ENCODE results near the gene FUT3.

The FUT3 gene

GRCh38 chr19:5825178-5825577 is 26.1 kb downstream of the FUT3 start:
- no peak for DNase-seq (ENCODE audit: low read depth in 2 of 2)

GRCh38 chr19:5824751-5825150 is 26.5 kb downstream of the FUT3 start:
- DNase-seq (ENCODE audit: low read depth in 2 of 2): no peak

- DNase-seq (ENCODE audit: low read depth in 2 of 2): no peak
These were observed 27.5 kb downstream of the FUT3 start for GRCh38 chr19:5823579-5824281.

GRCh38 chr19:5822181-5822844 is 28.9 kb downstream of the FUT3 start:
- DNase-seq (ENCODE audit: low read depth in 2 of 2): no peak

- DNase-seq (ENCODE audit: low read depth in 2 of 2): no peak
These were observed 29.6 kb downstream of the FUT3 start for GRCh38 chr19:5821521-5822180.

GRCh38 chr19:5820785-5821184 is 30.5 kb downstream of the FUT3 start:
- DNase-seq (ENCODE audit: low read depth in 2 of 2): no peak

GRCh38 chr19:5818594-5818993 is 32.7 kb downstream of the FUT3 start:
- no peak for DNase-seq (ENCODE audit: low read depth in 2 of 2)

GRCh38 chr19:5817218-5817617 is 34.0 kb downstream of the FUT3 start:
- no peak for DNase-seq (ENCODE audit: low read depth in 2 of 2)

GRCh38 chr19:5814852-5815246 is 36.4 kb downstream of the FUT3 start:
- no peak for DNase-seq (ENCODE audit: low read depth in 2 of 2)

GRCh38 chr19:5814123-5814851 is 37.0 kb downstream of the FUT3 start:
- DNase-seq (ENCODE audit: low read depth in 2 of 2): no peak

- DNase-seq (ENCODE audit: low read depth in 2 of 2): no peak
These were observed 40.1 kb downstream of the FUT3 start for GRCh38 chr19:5811117-5811516.

- no peak for DNase-seq (ENCODE audit: low read depth in 2 of 2)
These were observed 41.8 kb downstream of the FUT3 start for GRCh38 chr19:5809469-5809868.

GRCh38 chr19:5809053-5809452 is 42.2 kb downstream of the FUT3 start:
- no peak for DNase-seq (ENCODE audit: low read depth in 2 of 2)

GRCh38 chr19:5808120-5808816 is 43.0 kb downstream of the FUT3 start:
- no peak for DNase-seq (ENCODE audit: low read depth in 2 of 2)

GRCh38 chr19:5806905-5807304 is 44.3 kb downstream of the FUT3 start:
- DNase-seq (ENCODE audit: low read depth in 2 of 2): no peak

GRCh38 chr19:5806133-5806489 is 45.1 kb downstream of the FUT3 start:
- no peak for DNase-seq (ENCODE audit: low read depth in 2 of 2)

GRCh38 chr19:5805462-5806132 is 45.7 kb downstream of the FUT3 start:
- peak in 1 of 2 donors; percentile 31 for DNase-seq (ENCODE audit: low read depth in 2 of 2)

- peak in 1 of 2 donors; percentile 33 for DNase-seq (ENCODE audit: low read depth in 2 of 2)
These were observed 46.5 kb downstream of the FUT3 start, which contains the start of gene NRTN for GRCh38 chr19:5804516-5805461. Gene NRTN, plus strand, starts transcription at chr19:5805067. Its CDS starts 19,099 bp downstream, at chr19:5824166.

GRCh38 chr19:5803752-5804515 is 47.3 kb downstream of the FUT3 start:
- peak; percentile 76 to 79 for DNase-seq (ENCODE audit: low read depth in 2 of 2)

Data from stimulated activated CD8-positive, alpha-beta memory T cell treated with anti-CD3 and anti-CD28 coated beads, Interleukin-2, amount 100 ng/mL, for 1 hour (primary cell).